ENCODE measurements around the gene STARD13. TPM values are rescaled to one million over a fixed set of nuclear protein-coding genes. Genes with fewer than 3 reads are reported as not detected.

STARD13 gene
- total and polyA plus RNA-seq, 2 donors (not counting 1 experiment from before 2014, with no cell fraction given), result 0.06 to 0.22 TPM

- no CpG with 5 or more reads among the region's 2 CpGs for WGBS (ENCODE audit: insufficient coverage)
- no peak overlapping the region for H3K4me3 Mint-ChIP-seq
These were observed 19.9 kb downstream of the STARD13 start for GRCh38 chr13:33265607-33266006.

GRCh38 chr13:33265133-33265532, 20.4 kb downstream of the STARD13 start:
- H3K27me3 ChIP-seq (replicated peaks in 1 of 4; ENCODE audit: control extremely low read depth in 1 of 4, control insufficient read depth in 3 of 4, insufficient read depth in 4 of 4, low read length in 3 of 4), result no peaks in the 10 kb centered on the region

More at GRCh38 chr13:33265607-33266006, 19.9 kb downstream of the STARD13 start:
- ChIA-PET CTCF (no interaction called here), POLR2A (no interaction called here)
- intact Hi-C loops (cut with micrococcal nuclease), result no loop called here
- Histone ChIP-seq H3K4me1 (ENCODE audit: control insufficient read depth in 2 of 2, insufficient read depth in 2 of 2, low read length in 2 of 2) (no peaks in the 10 kb centered on the region), H3K4me3 (ENCODE audit: control extremely low read depth in 1 of 5, extremely low read depth in 1 of 5, insufficient read depth in 1 of 5, low read depth in 2 of 5, low read length in 4 of 5) (no peak overlapping the region), H3K9ac (ENCODE audit: low read length) (no peak overlapping the region), H3K9me3 (ENCODE audit: control extremely low read depth in 1 of 3, control insufficient read depth in 2 of 3, insufficient read depth in 1 of 3, low read length in 2 of 3) (no peaks in the 10 kb centered on the region), H4K20me1 (ENCODE audit: control insufficient read depth, insufficient read depth, low read length, poor library complexity, severe bottlenecking) (no peaks in the 10 kb centered on the region), H2AFZ (ENCODE audit: insufficient read depth, low read depth, low read length, poor library complexity, severe bottlenecking) (no peak overlapping the region), H3K4me2 (replicated peaks; ENCODE audit: low read depth, low read length, poor library complexity, severe bottlenecking) (no peak overlapping the region), H3K27me3 (replicated peaks in 1 of 4; ENCODE audit: control extremely low read depth in 1 of 4, control insufficient read depth in 3 of 4, insufficient read depth in 4 of 4, low read length in 3 of 4) (no peaks in the 10 kb centered on the region), H3K36me3 (replicated peaks in 1 of 2; ENCODE audit: control extremely low read depth in 1 of 2, control insufficient read depth in 1 of 2, extremely low read depth in 1 of 2, insufficient read depth in 2 of 2, low read length in 1 of 2) (no peaks in the 10 kb centered on the region), H3K79me2 (ENCODE audit: control insufficient read depth, insufficient read depth, low read length) (no peaks in the 10 kb centered on the region), H3K27ac (ENCODE audit: low read length in 2 of 2) (no peak overlapping the region)
- TF ChIP-seq EZH2 (IDR thresholded peaks at IDR 0.05; ENCODE audit: borderline replicate concordance, insufficient read depth, low read depth, low read length, poor library complexity, severe bottlenecking) (no peak), CTCF (IDR thresholded peaks at IDR 0.05) (no peak)
- ATAC-seq (ENCODE audit: low read depth) (no peak), DNase-seq (no peak)
- H3K4me1 Mint-ChIP-seq, result no peaks in the 10 kb centered on the region
- H3K27ac Mint-ChIP-seq, result no peak overlapping the region
- H3K9me3 Mint-ChIP-seq (ENCODE audit: insufficient read depth), result no peaks in the 10 kb centered on the region
- H3K27me3 Mint-ChIP-seq, result peaks cover 7% of the 10 kb centered on the region

More at GRCh38 chr13:33265133-33265532, 20.4 kb downstream of the STARD13 start:
- no peak overlapping the region for H3K9ac ChIP-seq (ENCODE audit: low read length)
- H3K9me3 ChIP-seq (ENCODE audit: control extremely low read depth in 1 of 3, control insufficient read depth in 2 of 3, insufficient read depth in 1 of 3, low read length in 2 of 3), result no peaks in the 10 kb centered on the region
- H3K79me2 ChIP-seq (ENCODE audit: control insufficient read depth, insufficient read depth, low read length), result no peaks in the 10 kb centered on the region
- no peak overlapping the region for H2AFZ ChIP-seq (ENCODE audit: insufficient read depth, low read depth, low read length, poor library complexity, severe bottlenecking)
- no peaks in the 10 kb centered on the region for H4K20me1 ChIP-seq (ENCODE audit: control insufficient read depth, insufficient read depth, low read length, poor library complexity, severe bottlenecking)
- Mint-ChIP-seq H3K9me3 (ENCODE audit: insufficient read depth) (no peaks in the 10 kb centered on the region), H3K27ac (no peak overlapping the region), H3K27me3 (peaks cover 7% of the 10 kb centered on the region), H3K4me1 (no peaks in the 10 kb centered on the region), H3K4me3 (no peak overlapping the region)
- no peak overlapping the region for H3K4me3 ChIP-seq (ENCODE audit: control extremely low read depth in 1 of 5, extremely low read depth in 1 of 5, insufficient read depth in 1 of 5, low read depth in 2 of 5, low read length in 4 of 5)
- H3K27ac ChIP-seq (ENCODE audit: low read length in 2 of 2), result no peak overlapping the region
- intact Hi-C loops (cut with micrococcal nuclease), result no loop called here
- H3K36me3 ChIP-seq (replicated peaks in 1 of 2; ENCODE audit: control extremely low read depth in 1 of 2, control insufficient read depth in 1 of 2, extremely low read depth in 1 of 2, insufficient read depth in 2 of 2, low read length in 1 of 2), result no peaks in the 10 kb centered on the region
- DNase-seq (no peak), ATAC-seq (ENCODE audit: low read depth) (no peak)
- no peak for TF ChIP-seq EZH2 (IDR thresholded peaks at IDR 0.05; ENCODE audit: borderline replicate concordance, insufficient read depth, low read depth, low read length, poor library complexity, severe bottlenecking)
- TF ChIP-seq CTCF (IDR thresholded peaks at IDR 0.05), result no peak
- no peaks in the 10 kb centered on the region for H3K4me1 ChIP-seq (ENCODE audit: control insufficient read depth in 2 of 2, insufficient read depth in 2 of 2, low read length in 2 of 2)
- ChIA-PET POLR2A (no interaction called here), CTCF (no interaction called here)
- H3K4me2 ChIP-seq (replicated peaks; ENCODE audit: low read depth, low read length, poor library complexity, severe bottlenecking), result no peak overlapping the region

Data from B cell (primary cell).